OCI-LY1 (cell line): ENCODE data around the gene PLPPR2.

Experiments used
- H2AFZ ChIP-seq: fragments of 200-600 bp; sonication (generic), shearing (Covaris generic); 2 replicates; pipeline ENCODE4 v1.6.0; 2014; ENCODE audit warnings: antibody characterized with exemption, mild to moderate bottlenecking, low read length
- H3F3A ChIP-seq: fragments of 200-600 bp; sonication (generic), shearing (Covaris generic); 2 replicates; pipeline ENCODE4 v1.6.0; 2014; ENCODE audit warnings: mild to moderate bottlenecking, antibody characterized with exemption, low read length, moderate library complexity; ENCODE audit not compliant: insufficient read depth
- H3K27ac ChIP-seq: fragments of 200-600 bp; sonication (generic); 2 replicates; pipeline ENCODE4 v1.5.1; 2014; ENCODE audit warnings: low read length, mixed run types, mild to moderate bottlenecking, low read depth; ENCODE audit not compliant: poor library complexity, severe bottlenecking
- H3K27me3 ChIP-seq: fragments of 200-600 bp; sonication (generic); 2 replicates; pipeline ENCODE4 v1.6.0; 2014; ENCODE audit warnings: antibody characterized with exemption, mild to moderate bottlenecking, low read length, moderate library complexity; ENCODE audit not compliant: insufficient read depth
- H3K36me3 ChIP-seq: fragments of 200-600 bp; sonication (generic); 2 replicates; pipeline ENCODE4 v1.6.1; 2014; ENCODE audit warnings: mild to moderate bottlenecking, antibody characterized with exemption, low read length, moderate library complexity, mixed read lengths; ENCODE audit not compliant: insufficient read depth
- H3K4me1 ChIP-seq: fragments of 200-600 bp; sonication (generic); 2 replicates; pipeline ENCODE4 v1.5.1; 2014; ENCODE audit warnings: mild to moderate bottlenecking, low read length, moderate library complexity; ENCODE audit not compliant: insufficient read depth, severe bottlenecking
- H3K4me2 ChIP-seq: fragments of 200-600 bp; sonication (generic), shearing (Covaris generic); 2 replicates; pipeline ENCODE4 v1.6.1; 2014; ENCODE audit warnings: low read length
- H3K4me3 ChIP-seq: fragments of 200-600 bp; sonication (generic); 2 replicates; pipeline ENCODE4 v1.5.1; 2014; ENCODE audit warnings: low read length, low read depth, mild to moderate bottlenecking, mixed read lengths; ENCODE audit not compliant: poor library complexity, severe bottlenecking
- H3K79me2 ChIP-seq: fragments of 200-600 bp; shearing (Covaris generic); 2 replicates; pipeline ENCODE4 v1.6.1; 2016; ENCODE audit warnings: mixed run types, low read length, mixed read lengths; ENCODE audit not compliant: insufficient read depth
- H3K9ac ChIP-seq: fragments of 200-600 bp; sonication (generic), shearing (Covaris generic); 2 replicates; pipeline ENCODE4 v1.6.1; 2014; ENCODE audit warnings: mild to moderate bottlenecking, low read length, mixed read lengths
- H3K9me2 ChIP-seq: fragments of 200-600 bp; sonication (generic), shearing (Covaris generic); 2 replicates; pipeline ENCODE4 v1.6.1; 2014; ENCODE audit warnings: low read depth, mild to moderate bottlenecking, low read length, mixed read lengths
- H3K9me3 ChIP-seq: fragments of 200-600 bp; shearing (Covaris generic); 2 replicates; pipeline ENCODE4 v1.6.1; 2014; ENCODE audit warnings: low read length, mixed read lengths
- H4K20me1 ChIP-seq: fragments of 200-600 bp; sonication (generic), shearing (Covaris generic); 2 replicates; pipeline ENCODE4 v1.6.0; 2016; ENCODE audit warnings: mild to moderate bottlenecking, low read length; ENCODE audit not compliant: insufficient read depth
- EZH2 ChIP-seq: fragments of 200-600 bp; sonication (generic), shearing (Covaris generic); IDR thresholded peaks from 2 replicates; pipeline ENCODE4 v1.8.0; 2017; ENCODE audit warnings: borderline replicate concordance, mixed run types, mild to moderate bottlenecking, antibody characterized with exemption, low read length, moderate library complexity, mixed read lengths
- TF ChIP-seq, protein P1 (sequence below): fragments of 200-600 bp; sonication (generic), shearing (Covaris generic); IDR thresholded peaks from 2 replicates; pipeline ENCODE4 v1.5.1; 2017; ENCODE audit warnings: mild to moderate bottlenecking, antibody characterized with exemption, low read length, moderate library complexity, mixed read lengths

Gene PLPPR2

GRCh38 chr19:11408591-11408990 is 53.4 kb downstream of the PLPPR2 start:
- no peaks in the 10 kb centered on the region for H3K36me3 ChIP-seq
- no peak for TF ChIP-seq EZH2
- TF ChIP-seq, protein P1, sequence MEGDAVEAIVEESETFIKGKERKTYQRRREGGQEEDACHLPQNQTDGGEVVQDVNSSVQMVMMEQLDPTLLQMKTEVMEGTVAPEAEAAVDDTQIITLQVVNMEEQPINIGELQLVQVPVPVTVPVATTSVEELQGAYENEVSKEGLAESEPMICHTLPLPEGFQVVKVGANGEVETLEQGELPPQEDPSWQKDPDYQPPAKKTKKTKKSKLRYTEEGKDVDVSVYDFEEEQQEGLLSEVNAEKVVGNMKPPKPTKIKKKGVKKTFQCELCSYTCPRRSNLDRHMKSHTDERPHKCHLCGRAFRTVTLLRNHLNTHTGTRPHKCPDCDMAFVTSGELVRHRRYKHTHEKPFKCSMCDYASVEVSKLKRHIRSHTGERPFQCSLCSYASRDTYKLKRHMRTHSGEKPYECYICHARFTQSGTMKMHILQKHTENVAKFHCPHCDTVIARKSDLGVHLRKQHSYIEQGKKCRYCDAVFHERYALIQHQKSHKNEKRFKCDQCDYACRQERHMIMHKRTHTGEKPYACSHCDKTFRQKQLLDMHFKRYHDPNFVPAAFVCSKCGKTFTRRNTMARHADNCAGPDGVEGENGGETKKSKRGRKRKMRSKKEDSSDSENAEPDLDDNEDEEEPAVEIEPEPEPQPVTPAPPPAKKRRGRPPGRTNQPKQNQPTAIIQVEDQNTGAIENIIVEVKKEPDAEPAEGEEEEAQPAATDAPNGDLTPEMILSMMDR, result no peak
- H3K9ac ChIP-seq, result no peak overlapping the region
- H3K4me2 ChIP-seq, result no peak overlapping the region
- no peaks in the 10 kb centered on the region for H4K20me1 ChIP-seq
- no peaks in the 10 kb centered on the region for H3K9me2 ChIP-seq
- no peak overlapping the region for H3K27ac ChIP-seq
- no peak overlapping the region for H3K4me3 ChIP-seq
- H3F3A ChIP-seq, result no peaks in the 10 kb centered on the region
- H3K27me3 ChIP-seq, result no peaks in the 10 kb centered on the region
- H2AFZ ChIP-seq, result no peak overlapping the region
- no peaks in the 10 kb centered on the region for H3K9me3 ChIP-seq
- no peaks in the 10 kb centered on the region for H3K4me1 ChIP-seq
- H3K79me2 ChIP-seq, result no peaks in the 10 kb centered on the region

DNA sequence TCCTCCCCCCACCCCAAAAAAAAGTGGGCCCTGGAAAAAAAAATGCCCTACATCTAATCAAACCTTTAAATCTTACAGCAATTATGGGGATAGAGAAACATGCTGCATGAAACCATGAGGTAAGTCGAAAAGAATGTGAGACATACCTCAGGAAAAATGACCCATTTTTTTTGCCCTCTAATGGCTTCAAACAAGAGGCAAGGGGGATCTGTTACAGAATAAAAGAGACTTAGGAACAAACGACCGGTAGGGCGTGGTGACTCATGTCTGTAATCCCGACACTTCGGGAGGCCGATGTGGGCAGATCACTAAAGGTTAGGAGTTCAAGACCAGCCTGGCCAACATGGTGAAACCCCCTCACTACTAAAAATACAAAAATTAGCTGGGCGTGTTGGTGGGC is 55.5 kb downstream of the PLPPR2 start:
- no peak overlapping the region for H2AFZ ChIP-seq
- no peaks in the 10 kb centered on the region for H3K79me2 ChIP-seq
- no peaks in the 10 kb centered on the region for H3F3A ChIP-seq
- no peak overlapping the region for H3K4me2 ChIP-seq
- no peaks in the 10 kb centered on the region for H3K9me2 ChIP-seq
- TF ChIP-seq, protein P1, result no peak
- TF ChIP-seq EZH2, result no peak
- no peaks in the 10 kb centered on the region for H3K9me3 ChIP-seq
- H3K27me3 ChIP-seq, result no peaks in the 10 kb centered on the region
- H3K36me3 ChIP-seq, result no peaks in the 10 kb centered on the region
- H4K20me1 ChIP-seq, result no peaks in the 10 kb centered on the region
- no peak overlapping the region for H3K9ac ChIP-seq
- H3K27ac ChIP-seq, result no peak overlapping the region
- H3K4me3 ChIP-seq, result no peak overlapping the region
- H3K4me1 ChIP-seq, result no peaks in the 10 kb centered on the region

GRCh38 chr19:11414544-11414943 is 59.3 kb downstream of the PLPPR2 start:
- Histone ChIP-seq H3K27me3 (no peaks in the 10 kb centered on the region), H3K9me3 (no peaks in the 10 kb centered on the region), H3K79me2 (no peaks in the 10 kb centered on the region), H3K4me1 (peaks cover 8% of the 10 kb centered on the region), H3K4me2 (no peak overlapping the region), H4K20me1 (no peaks in the 10 kb centered on the region), H3K9ac (no peak overlapping the region), H3K9me2 (no peaks in the 10 kb centered on the region), H3F3A (no peaks in the 10 kb centered on the region), H3K27ac (no peak overlapping the region), H3K36me3 (no peaks in the 10 kb centered on the region), H2AFZ (no peak overlapping the region), H3K4me3 (no peak overlapping the region)
- no peak for TF ChIP-seq EZH2
- TF ChIP-seq, protein P1, result no peak
